ENCODE data around the gene CDK5R1. TPM values are rescaled to one million over a fixed set of nuclear protein-coding genes. Genes with fewer than 3 reads are reported as not detected.

CDK5R1 gene
- total and polyA plus RNA-seq, 2 donors (not counting 3 experiments of a cell fraction or from before 2014, with no cell fraction given): 1.6 to 3.9 TPM

- Histone ChIP-seq H3K9me3 (replicated peaks; ENCODE audit: control insufficient read depth, insufficient read depth, low read length) (no peaks in the 10 kb centered on the region), H3K4me1 (ENCODE audit: control insufficient read depth, extremely low read depth, insufficient read depth, low read length) (no peaks in the 10 kb centered on the region), H3K27me3 (ENCODE audit: control insufficient read depth in 2 of 2, insufficient read depth in 2 of 2, low read length in 2 of 2) (no peaks in the 10 kb centered on the region), H3K36me3 (ENCODE audit: control insufficient read depth in 2 of 2, extremely low read depth in 1 of 2, insufficient read depth in 2 of 2, low read length in 2 of 2) (peaks cover 31 to 37% of the 10 kb centered on the region in 2 experiments), H3K9ac (replicated peaks; ENCODE audit: extremely low read depth, insufficient read depth, low read length) (no peak overlapping the region), H3K4me2 (ENCODE audit: insufficient read depth, low read length) (no peak overlapping the region), H3K27ac (ENCODE audit: insufficient read depth, low read depth, low read length) (no peak overlapping the region), H2AFZ (ENCODE audit: low read depth, low read length) (no peak overlapping the region), H3K4me3 (replicated peaks in 1 of 3; ENCODE audit: insufficient read depth in 1 of 3, low read depth in 1 of 3, low read length in 3 of 3) (no peak overlapping the region), H3K79me2 (ENCODE audit: control insufficient read depth, insufficient read depth, low read length) (peaks cover 36% of the 10 kb centered on the region), H3K9me1 (replicated peaks; ENCODE audit: control insufficient read depth, extremely low read depth, insufficient read depth, low read length) (no peaks in the 10 kb centered on the region), H4K20me1 (replicated peaks; ENCODE audit: control insufficient read depth, extremely low read depth, insufficient read depth, low read length) (no peaks in the 10 kb centered on the region)
- no TSS peak for BruUV-seq (replicated peaks)
- intact Hi-C loops (cut with micrococcal nuclease): no loop called here
- TF ChIP-seq GATA2 (IDR thresholded peaks at IDR 0.05; ENCODE audit: insufficient read depth, insufficient read length, low read depth, low read length) (no peak), MAX (IDR thresholded peaks at IDR 0.05; ENCODE audit: insufficient read depth, insufficient read length) (no peak), CTCF (IDR thresholded peaks at IDR 0.05; ENCODE audit: extremely low read depth in 1 of 2, insufficient read depth in 1 of 2, low read depth in 1 of 2, low read length in 2 of 2) (no peak), JUN (IDR thresholded peaks at IDR 0.05; ENCODE audit: borderline replicate concordance, insufficient read depth, insufficient read length, low read depth) (no peak), EZH2 (IDR thresholded peaks at IDR 0.05; ENCODE audit: borderline replicate concordance, low read depth, low read length, severe bottlenecking) (no peak), FOS (IDR thresholded peaks at IDR 0.05; ENCODE audit: borderline replicate concordance, insufficient read depth, low read length) (no peak), POLR2AphosphoS5 (IDR thresholded peaks at IDR 0.05; ENCODE audit: insufficient read depth, low read depth, low read length) (no peak), POLR2A (IDR thresholded peaks at IDR 0.05; ENCODE audit: low read depth, low read length) (no peak), MYC (IDR thresholded peaks at IDR 0.05; ENCODE audit: low read depth, low read length) (no peak)
- POLR2A ChIA-PET: no interaction called here
- no peak for DNase-seq (ENCODE audit: low read depth, low spot score)
- CTCF ChIA-PET: no interaction called here
- dilution Hi-C loops (cut with MboI; ENCODE audit: extremely low pct_ligation_motif_present, low sequenced_read_pairs): no loop called here
- FAIRE-seq: no peak
Measured at GRCh38 chr17:32467949-32468348, 18.8 kb upstream of the CDK5R1 start.

Data from endothelial cell of umbilical vein (primary cell).